GM18858 (cell line): ENCODE measurements around the gene ACSS1.

Experiments used
- ATAC-seq: cut with Tn5 transposase; IDR thresholded peaks from one replicate; pipeline ENCODE4 v1.9.1; 2021; ENCODE audit not compliant: unreplicated experiment

ACSS1 gene

GRCh38 chr20:25061103-25061799 lies 3.3 kb upstream of the ACSS1 start:
- ATAC-seq = no peak

- ATAC-seq = no peak
Observed at GRCh38 chr20:25059866-25060465, 2.0 kb upstream of the ACSS1 start.

- ATAC-seq = no peak
Observed at GRCh38 chr20:25058847-25059810, 1.2 kb upstream of the ACSS1 start.

GRCh38 chr20:25057234-25058050 lies 497 bp downstream of the ACSS1 start:
- peak; percentile 27 for ATAC-seq

GRCh38 chr20:25056690-25057233 lies 1.2 kb downstream of the ACSS1 start:
- ATAC-seq = no peak

GRCh38 chr20:25055711-25056495 lies 2.0 kb downstream of the ACSS1 start:
- no peak for ATAC-seq

GRCh38 chr20:25054995-25055629 lies 2.8 kb downstream of the ACSS1 start:
- ATAC-seq = no peak

GRCh38 chr20:25054096-25054820 lies 3.7 kb downstream of the ACSS1 start:
- no peak for ATAC-seq

GRCh38 chr20:25053255-25054031 lies 4.5 kb downstream of the ACSS1 start:
- ATAC-seq = no peak

- ATAC-seq = no peak
Observed at GRCh38 chr20:25052255-25053194, 5.4 kb downstream of the ACSS1 start.

GRCh38 chr20:25051386-25052155 lies 6.4 kb downstream of the ACSS1 start:
- no peak for ATAC-seq

- no peak for ATAC-seq
Observed at GRCh38 chr20:25050501-25051350, 7.2 kb downstream of the ACSS1 start.

GRCh38 chr20:25050082-25050481 lies 7.9 kb downstream of the ACSS1 start:
- no peak for ATAC-seq

- no peak for ATAC-seq
Observed at GRCh38 chr20:25049261-25050060, 8.5 kb downstream of the ACSS1 start.
